NCI-H226 (cell line): ENCODE measurements around the gene SUN2.
"Not testable (repeated sequence)": the region's sequence is repeated elsewhere in the genome, so short reads cannot be mapped to it uniquely, and the experiment has no call there.

Source experiments
- DNase-seq: peaks from one replicate; pipeline ENCODE4 v3.0.0-alpha.2; 2015

SUN2 gene

GRCh38 chr22:38755911-38756532, at the start of gene SUN2:
SUN2 (minus strand) TSS chr22:38755998; CDS start chr22:38752628, 3,370 bp downstream.
- peak; percentile 60 for DNase-seq

GRCh38 chr22:38805041-38805593, 49.3 kb upstream of the SUN2 start:
- DNase-seq, result not testable (repeated sequence)

- peak; percentile 84 for DNase-seq
Observed at GRCh38 chr22:38802671-38803121, 46.9 kb upstream of the SUN2 start.

- DNase-seq, result peak; percentile 34
Observed at GRCh38 chr22:38799265-38800002, 43.6 kb upstream of the SUN2 start.

GRCh38 chr22:38798496-38798895, 42.7 kb upstream of the SUN2 start:
- no peak for DNase-seq

- DNase-seq, result peak; percentile 58
Observed at GRCh38 chr22:38796262-38796957, 40.6 kb upstream of the SUN2 start.

GRCh38 chr22:38795569-38795968, 39.8 kb upstream of the SUN2 start:
- no peak for DNase-seq

GRCh38 chr22:38793721-38794466, 38.1 kb upstream of the SUN2 start, which contains the start of gene DNAL4:
DNAL4 (minus strand) TSS chr22:38794143; CDS start chr22:38782731, 11,412 bp downstream.
- DNase-seq, result peak; percentile 81

- DNase-seq, result no peak
Observed at GRCh38 chr22:38793317-38793716, 37.5 kb upstream of the SUN2 start.

- DNase-seq, result peak; percentile 12
Observed at GRCh38 chr22:38792833-38793232, 37.0 kb upstream of the SUN2 start.

GRCh38 chr22:38789606-38790005, 33.8 kb upstream of the SUN2 start:
- no peak for DNase-seq

GRCh38 chr22:38788846-38789245, 33.0 kb upstream of the SUN2 start:
- DNase-seq, result no peak

GRCh38 chr22:38788021-38788816, 32.4 kb upstream of the SUN2 start:
- DNase-seq, result no peak

GRCh38 chr22:38786631-38787030, 30.8 kb upstream of the SUN2 start:
- no peak for DNase-seq

GRCh38 chr22:38784856-38785255, 29.1 kb upstream of the SUN2 start:
- no peak for DNase-seq

- no peak for DNase-seq
Observed at GRCh38 chr22:38784035-38784434, 28.2 kb upstream of the SUN2 start.

- DNase-seq, result no peak
Observed at GRCh38 chr22:38783095-38783615, 27.4 kb upstream of the SUN2 start.

GRCh38 chr22:38782402-38783094, 26.8 kb upstream of the SUN2 start:
- DNase-seq, result peak; percentile 36

GRCh38 chr22:38781033-38781432, 25.2 kb upstream of the SUN2 start:
- no peak for DNase-seq

- DNase-seq, result no peak
Observed at GRCh38 chr22:38777087-38777671, 21.4 kb upstream of the SUN2 start.
